IPS-18a (cell line): ENCODE measurements around the gene PROX2.

Experiments
- H3K27ac ChIP-seq: one replicate; pipeline ENCODE4 v1.5.1; 2013; ENCODE audit warnings: low read length
- H3K27me3 ChIP-seq: one replicate; pipeline ENCODE4 v1.6.1; 2013; ENCODE audit warnings: mild to moderate bottlenecking, low read length; ENCODE audit not compliant: control insufficient read depth, insufficient read depth
- H3K36me3 ChIP-seq: one replicate; pipeline ENCODE4 v1.6.1; 2013; ENCODE audit warnings: low read depth, low read length; ENCODE audit not compliant: control insufficient read depth
- H3K4me1 ChIP-seq: one replicate; pipeline ENCODE4 v1.6.1; 2013; ENCODE audit warnings: low read depth, low read length; ENCODE audit not compliant: control insufficient read depth
- H3K4me3 ChIP-seq: one replicate; pipeline ENCODE4 v1.5.1; 2013; ENCODE audit warnings: low read length
- H3K9ac ChIP-seq: one replicate; pipeline ENCODE4 v1.6.1; 2013; ENCODE audit warnings: mild to moderate bottlenecking, low read length, moderate library complexity
- H3K9me3 ChIP-seq: one replicate; pipeline ENCODE4 v1.6.1; 2013; ENCODE audit warnings: low read depth, low read length; ENCODE audit not compliant: control insufficient read depth

PROX2 gene

GRCh38 chr14:74907744-74908143 is 31.8 kb upstream of the PROX2 start:
- no peaks in the 10 kb centered on the region for H3K4me1 ChIP-seq
- H3K27me3 ChIP-seq, result no peaks in the 10 kb centered on the region
- H3K9me3 ChIP-seq, result no peaks in the 10 kb centered on the region
- no peak overlapping the region for H3K4me3 ChIP-seq
- peaks cover 10% of the 10 kb centered on the region for H3K36me3 ChIP-seq
- no peak overlapping the region for H3K9ac ChIP-seq
- no peak overlapping the region for H3K27ac ChIP-seq

- Histone ChIP-seq H3K27ac (no peak overlapping the region), H3K9me3 (no peaks in the 10 kb centered on the region), H3K9ac (no peak overlapping the region), H3K4me1 (no peaks in the 10 kb centered on the region), H3K36me3 (peaks cover 17% of the 10 kb centered on the region), H3K27me3 (no peaks in the 10 kb centered on the region), H3K4me3 (no peak overlapping the region)
These were observed 31.1 kb upstream of the PROX2 start for GRCh38 chr14:74906925-74907521.

DNA sequence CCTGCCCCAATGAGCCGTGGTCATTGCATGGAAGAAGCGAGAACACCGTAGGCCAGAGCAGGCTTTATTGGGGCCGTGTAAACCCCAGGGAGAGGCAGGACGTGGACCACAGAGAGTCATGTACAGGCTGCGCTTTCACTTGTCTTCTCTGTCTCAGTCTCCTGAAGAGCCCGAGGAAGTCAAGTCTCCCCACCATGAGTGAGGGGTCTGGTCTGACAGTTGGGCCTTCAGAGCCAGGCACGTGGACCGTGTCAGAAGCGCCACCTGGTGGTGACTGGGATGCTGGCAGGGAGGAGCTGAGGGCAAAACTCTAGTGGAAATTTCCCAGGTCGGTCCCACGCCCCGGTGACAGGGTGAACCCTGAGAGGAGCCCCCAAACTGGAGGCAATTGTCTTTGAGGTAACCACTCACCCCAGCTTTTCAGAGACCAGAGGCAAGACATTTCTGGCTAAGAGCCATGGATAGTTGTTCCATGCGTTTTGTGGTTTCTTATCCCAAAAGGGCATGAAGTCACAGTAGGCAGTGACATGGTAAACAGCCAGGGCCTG is 29.7 kb upstream of the PROX2 start:
- Histone ChIP-seq H3K9me3 (no peaks in the 10 kb centered on the region), H3K27me3 (no peaks in the 10 kb centered on the region), H3K9ac (no peak overlapping the region), H3K4me1 (no peaks in the 10 kb centered on the region), H3K4me3 (no peak overlapping the region), H3K27ac (no peak overlapping the region), H3K36me3 (peaks cover 31% of the 10 kb centered on the region)

GRCh38 chr14:74904635-74905503 is 28.9 kb upstream of the PROX2 start:
- Histone ChIP-seq H3K27me3 (no peaks in the 10 kb centered on the region), H3K36me3 (peaks cover 39% of the 10 kb centered on the region), H3K9ac (no peak overlapping the region), H3K27ac (no peak overlapping the region), H3K4me3 (no peak overlapping the region), H3K4me1 (no peaks in the 10 kb centered on the region), H3K9me3 (no peaks in the 10 kb centered on the region)

DNA sequence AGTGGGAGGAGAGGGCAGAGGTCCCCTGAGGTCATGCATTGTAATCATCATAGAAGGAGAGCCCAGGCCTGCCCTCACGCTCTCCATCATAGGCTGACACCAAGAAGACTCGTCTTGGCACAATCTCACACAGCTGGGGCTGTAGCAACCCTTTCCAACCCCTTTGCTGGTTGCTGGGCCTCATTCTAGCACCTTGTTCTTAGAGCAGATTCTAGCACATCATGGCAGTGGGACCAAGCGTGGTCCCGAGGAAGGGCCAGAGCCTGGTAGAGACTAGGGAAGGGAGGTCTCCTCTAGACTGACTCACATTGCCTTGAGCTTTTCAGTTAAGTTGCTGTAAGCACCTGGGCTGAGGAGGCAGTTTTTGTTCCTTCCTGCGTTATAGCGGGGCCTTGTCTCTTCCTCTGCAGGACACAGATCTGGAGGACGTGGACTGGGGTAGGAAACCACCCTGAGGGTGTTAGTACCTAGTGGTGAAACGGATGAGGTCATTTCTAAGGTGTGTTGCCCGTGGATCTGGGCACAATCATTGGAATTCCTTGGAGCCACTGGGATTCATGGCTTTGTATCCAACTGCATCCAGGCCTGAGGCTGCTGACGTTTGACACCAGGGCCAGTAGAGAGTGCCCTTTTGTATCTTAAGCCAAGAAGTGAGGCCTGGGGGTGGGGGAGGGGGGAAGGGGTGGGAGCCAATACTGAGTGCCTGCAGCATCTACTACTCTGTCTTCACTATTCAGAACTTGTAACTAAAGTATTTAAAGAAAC is 27.2 kb upstream of the PROX2 start:
- Histone ChIP-seq H3K27me3 (no peaks in the 10 kb centered on the region), H3K9me3 (no peaks in the 10 kb centered on the region), H3K4me3 (no peak overlapping the region), H3K27ac (no peak overlapping the region), H3K9ac (no peak overlapping the region), H3K4me1 (no peaks in the 10 kb centered on the region), H3K36me3 (peaks cover 56% of the 10 kb centered on the region)

DNA sequence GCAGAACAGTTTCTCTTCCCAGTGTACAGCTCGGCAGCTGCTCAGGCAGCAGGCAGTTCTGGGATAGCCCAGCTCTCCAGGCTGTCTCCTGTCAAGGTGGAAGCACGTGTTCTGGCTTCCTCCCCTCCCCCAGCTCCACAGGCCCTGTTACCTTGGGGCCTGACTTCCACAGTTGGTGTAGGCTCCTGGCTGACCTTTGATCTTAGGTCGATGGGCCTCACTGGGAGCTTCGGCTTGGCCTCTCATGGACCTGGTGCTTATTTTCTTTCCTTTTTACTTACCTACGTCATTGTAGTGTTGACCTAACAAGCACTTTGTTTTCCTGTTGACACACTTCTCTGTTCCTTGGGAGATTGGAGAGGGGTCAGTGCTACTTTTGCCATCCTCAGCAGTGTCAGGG is 22.7 kb upstream of the PROX2 start:
- Histone ChIP-seq H3K9me3 (no peaks in the 10 kb centered on the region), H3K9ac (no peak overlapping the region), H3K36me3 (peaks cover 95% of the 10 kb centered on the region), H3K27ac (no peak overlapping the region), H3K27me3 (no peaks in the 10 kb centered on the region), H3K4me3 (no peak overlapping the region), H3K4me1 (no peaks in the 10 kb centered on the region)

GRCh38 chr14:74898083-74898482 is 22.1 kb upstream of the PROX2 start:
- Histone ChIP-seq H3K4me3 (no peak overlapping the region), H3K36me3 (peaks cover 98% of the 10 kb centered on the region), H3K4me1 (no peaks in the 10 kb centered on the region), H3K9me3 (no peaks in the 10 kb centered on the region), H3K27ac (no peak overlapping the region), H3K27me3 (no peaks in the 10 kb centered on the region), H3K9ac (no peak overlapping the region)

DNA sequence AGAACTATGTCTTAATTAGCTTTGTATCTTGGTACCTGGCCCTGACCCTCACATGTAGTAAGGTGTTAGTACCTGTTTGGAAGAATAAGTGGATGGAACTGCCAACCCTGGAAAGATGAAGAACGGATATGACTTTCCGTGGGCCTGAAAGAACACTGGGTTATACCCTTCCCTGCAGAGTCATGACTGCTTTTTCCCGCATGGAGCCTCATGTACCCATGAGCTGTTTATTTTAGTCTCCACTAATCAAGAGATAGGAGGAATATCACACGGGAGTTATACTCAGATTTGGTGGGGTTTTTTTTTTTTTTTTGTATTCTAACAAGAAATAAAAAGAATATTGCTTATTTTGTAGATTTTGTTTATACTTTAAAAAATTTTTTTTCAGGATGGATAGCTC is 21.7 kb upstream of the PROX2 start:
- Histone ChIP-seq H3K27ac (no peak overlapping the region), H3K4me1 (no peaks in the 10 kb centered on the region), H3K9ac (no peak overlapping the region), H3K27me3 (no peaks in the 10 kb centered on the region), H3K36me3 (peaks cover 98% of the 10 kb centered on the region), H3K4me3 (no peak overlapping the region), H3K9me3 (no peaks in the 10 kb centered on the region)

- H3K4me3 ChIP-seq, result no peak overlapping the region
- H3K9ac ChIP-seq, result no peak overlapping the region
- H3K36me3 ChIP-seq, result peaks cover 98% of the 10 kb centered on the region
- H3K27me3 ChIP-seq, result no peaks in the 10 kb centered on the region
- H3K9me3 ChIP-seq, result no peaks in the 10 kb centered on the region
- no peaks in the 10 kb centered on the region for H3K4me1 ChIP-seq
- H3K27ac ChIP-seq, result no peak overlapping the region
These were observed 20.5 kb upstream of the PROX2 start for GRCh38 chr14:74896400-74896799.

DNA sequence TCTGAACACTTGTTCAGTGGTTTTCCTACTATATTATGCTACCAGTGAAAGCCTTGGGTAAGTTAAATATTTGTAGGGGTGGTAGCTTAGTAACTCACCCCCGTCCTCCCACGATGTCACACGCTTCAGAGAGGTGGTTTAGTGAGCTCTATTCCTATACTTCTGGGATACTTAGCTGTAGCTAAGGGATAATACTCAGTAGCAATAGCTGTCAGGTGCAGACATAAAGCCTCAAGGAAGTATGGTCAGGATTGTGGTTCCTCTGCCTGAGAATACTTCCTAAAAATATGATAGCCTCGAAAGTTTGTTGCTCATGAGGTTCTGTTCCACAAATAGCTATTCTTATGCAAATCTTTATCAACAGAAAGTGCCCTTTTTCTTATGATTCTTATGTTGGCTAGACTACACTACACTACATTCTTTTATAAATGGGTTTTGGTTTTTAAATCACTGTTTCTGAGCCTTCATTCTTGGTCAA is 17.7 kb upstream of the PROX2 start:
- Histone ChIP-seq H3K27me3 (no peaks in the 10 kb centered on the region), H3K4me1 (peaks cover under 1% of the 10 kb centered on the region), H3K4me3 (no peak overlapping the region), H3K9ac (no peak overlapping the region), H3K27ac (no peak overlapping the region), H3K9me3 (no peaks in the 10 kb centered on the region), H3K36me3 (peaks cover 90% of the 10 kb centered on the region)

- H3K27me3 ChIP-seq, result no peaks in the 10 kb centered on the region
- H3K27ac ChIP-seq, result no peak overlapping the region
- H3K4me1 ChIP-seq, result peaks cover 9% of the 10 kb centered on the region
- no peak overlapping the region for H3K9ac ChIP-seq
- peaks cover 82% of the 10 kb centered on the region for H3K36me3 ChIP-seq
- no peaks in the 10 kb centered on the region for H3K9me3 ChIP-seq
- no peak overlapping the region for H3K4me3 ChIP-seq
These were observed 16.8 kb upstream of the PROX2 start for GRCh38 chr14:74892745-74893144.
